RWPE2 (cell line): ENCODE results near the gene ING2.

Experiments used
- ATAC-seq: fragments of 200-7000 bp; cut with Tn5 transposase; 3 replicates; pipeline ENCODE4 v1.9.1; 2021; ENCODE audit warnings: low read depth
- DNase-seq: peaks from one replicate; pipeline ENCODE4 v3.0.0-alpha.2; 2020; ENCODE audit warnings: low spot score
- H3K27ac ChIP-seq: fragments of 450-650 bp; 2 replicates; pipeline ENCODE4 v1.5.1; 2017; ENCODE audit warnings: mild to moderate bottlenecking; ENCODE audit not compliant: poor library complexity, severe bottlenecking
- H3K27me3 ChIP-seq: fragments of 250-450 bp; sonication (Bioruptor Pico); 2 replicates; pipeline ENCODE4 v1.5.1; 2021; ENCODE audit warnings: mild to moderate bottlenecking, moderate library complexity; ENCODE audit not compliant: insufficient read depth, poor library complexity, severe bottlenecking
- H3K36me3 ChIP-seq: fragments of 250-450 bp; sonication (Bioruptor Pico); 2 replicates; pipeline ENCODE4 v1.5.1; 2020; ENCODE audit warnings: low read depth, mild to moderate bottlenecking, moderate library complexity
- H3K4me1 ChIP-seq: fragments of 250-450 bp; sonication (Bioruptor Pico); 2 replicates; pipeline ENCODE4 v1.5.1; 2021; ENCODE audit warnings: mild to moderate bottlenecking, moderate library complexity; ENCODE audit not compliant: insufficient read depth, poor library complexity, severe bottlenecking
- H3K4me3 ChIP-seq: fragments of 250-450 bp; sonication (Bioruptor Pico); 2 replicates; pipeline ENCODE4 v1.5.1; 2021; ENCODE audit warnings: mild to moderate bottlenecking, moderate library complexity; ENCODE audit not compliant: severe bottlenecking
- H3K9me3 ChIP-seq: fragments of 250-450 bp; sonication (Bioruptor Pico); 2 replicates; pipeline ENCODE4 v1.5.1; 2021; ENCODE audit warnings: mild to moderate bottlenecking, moderate library complexity; ENCODE audit not compliant: severe bottlenecking
- TF ChIP-seq, protein P1 (sequence below): fragments of 450-650 bp; IDR thresholded peaks from one replicate; pipeline ENCODE4 v1.5.1; 2017; ENCODE audit warnings: mild to moderate bottlenecking, moderate library complexity; ENCODE audit not compliant: poor library complexity, severe bottlenecking

Gene ING2

DNA sequence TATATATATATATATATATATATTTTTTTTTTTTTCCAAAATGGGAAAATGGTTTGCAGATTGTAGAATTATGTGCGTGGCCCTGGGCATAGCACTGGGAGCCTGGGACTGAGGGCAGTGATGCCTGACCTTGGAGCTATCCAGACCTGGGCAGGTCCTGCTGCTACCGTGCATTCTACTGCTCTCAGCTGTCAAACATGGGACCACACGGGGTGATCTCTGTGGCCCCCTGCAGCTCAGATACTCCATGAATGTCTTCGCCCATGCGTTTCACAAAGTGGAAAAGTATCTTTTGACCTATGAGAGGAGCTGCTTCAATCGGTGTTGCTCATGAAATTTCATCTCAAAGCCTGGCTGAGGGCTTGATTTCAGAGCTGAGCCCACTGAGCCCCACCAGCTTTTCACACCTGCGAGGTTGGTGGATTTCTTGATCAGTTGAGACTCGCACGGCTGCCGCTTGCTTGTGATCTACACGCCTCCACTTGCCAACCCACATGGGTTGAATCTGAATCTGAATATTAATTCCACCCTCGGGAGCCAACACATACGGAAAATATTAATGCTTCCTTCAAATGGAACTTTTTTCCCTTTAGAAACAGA lies 35.7 kb downstream of the ING2 start:
- peaks cover 5% of the 10 kb centered on the region for H3K27me3 ChIP-seq
- no peak overlapping the region for H3K4me3 ChIP-seq
- no peaks in the 10 kb centered on the region for H3K4me1 ChIP-seq
- TF ChIP-seq, protein P1, sequence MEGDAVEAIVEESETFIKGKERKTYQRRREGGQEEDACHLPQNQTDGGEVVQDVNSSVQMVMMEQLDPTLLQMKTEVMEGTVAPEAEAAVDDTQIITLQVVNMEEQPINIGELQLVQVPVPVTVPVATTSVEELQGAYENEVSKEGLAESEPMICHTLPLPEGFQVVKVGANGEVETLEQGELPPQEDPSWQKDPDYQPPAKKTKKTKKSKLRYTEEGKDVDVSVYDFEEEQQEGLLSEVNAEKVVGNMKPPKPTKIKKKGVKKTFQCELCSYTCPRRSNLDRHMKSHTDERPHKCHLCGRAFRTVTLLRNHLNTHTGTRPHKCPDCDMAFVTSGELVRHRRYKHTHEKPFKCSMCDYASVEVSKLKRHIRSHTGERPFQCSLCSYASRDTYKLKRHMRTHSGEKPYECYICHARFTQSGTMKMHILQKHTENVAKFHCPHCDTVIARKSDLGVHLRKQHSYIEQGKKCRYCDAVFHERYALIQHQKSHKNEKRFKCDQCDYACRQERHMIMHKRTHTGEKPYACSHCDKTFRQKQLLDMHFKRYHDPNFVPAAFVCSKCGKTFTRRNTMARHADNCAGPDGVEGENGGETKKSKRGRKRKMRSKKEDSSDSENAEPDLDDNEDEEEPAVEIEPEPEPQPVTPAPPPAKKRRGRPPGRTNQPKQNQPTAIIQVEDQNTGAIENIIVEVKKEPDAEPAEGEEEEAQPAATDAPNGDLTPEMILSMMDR = no peak
- H3K36me3 ChIP-seq = no peaks in the 10 kb centered on the region
- DNase-seq (no peak), ATAC-seq (no peak)
- no peaks in the 10 kb centered on the region for H3K9me3 ChIP-seq
- no peak overlapping the region for H3K27ac ChIP-seq

DNA sequence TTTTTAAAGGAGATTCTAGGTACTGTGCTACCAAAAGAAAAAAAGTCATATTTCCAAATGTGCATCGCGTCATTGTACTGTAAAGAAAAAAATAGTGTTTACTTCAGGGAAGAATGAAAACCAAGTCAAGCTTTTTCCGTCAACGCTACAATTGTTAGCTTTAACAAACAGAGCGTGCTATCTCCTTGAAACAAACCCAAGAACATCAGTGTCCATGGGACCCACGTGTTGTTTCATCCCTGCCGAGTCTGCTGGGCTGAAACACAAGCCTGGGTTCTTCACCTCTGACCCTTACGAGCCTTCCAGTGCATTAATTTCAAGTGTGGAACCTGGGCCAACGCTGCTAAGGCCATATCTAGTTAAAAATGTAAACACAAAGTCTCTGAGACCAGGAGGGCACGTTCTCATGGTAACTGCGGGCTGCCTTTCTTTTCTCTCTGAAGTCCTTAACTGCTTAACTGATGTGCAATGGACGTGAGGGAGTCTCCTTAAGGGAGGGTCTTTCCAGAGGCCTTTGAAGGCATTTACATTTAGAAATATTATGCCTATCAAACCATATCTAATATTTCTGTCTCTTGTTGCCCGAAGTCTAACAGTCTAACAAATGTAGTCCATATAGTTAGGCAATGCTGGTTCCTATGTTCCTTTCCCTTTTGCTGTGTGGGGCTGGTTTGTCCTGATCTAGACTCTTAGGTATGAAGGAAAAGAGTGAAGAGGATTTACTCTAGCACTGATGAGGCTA lies 36.3 kb downstream of the ING2 start:
- H3K27me3 ChIP-seq = no peaks in the 10 kb centered on the region
- TF ChIP-seq, protein P1 = no peak
- H3K27ac ChIP-seq = no peak overlapping the region
- no peak for DNase-seq
- no peaks in the 10 kb centered on the region for H3K4me1 ChIP-seq
- H3K9me3 ChIP-seq = no peaks in the 10 kb centered on the region
- H3K36me3 ChIP-seq = no peaks in the 10 kb centered on the region
- no peak overlapping the region for H3K4me3 ChIP-seq
- ATAC-seq = no peak

DNA sequence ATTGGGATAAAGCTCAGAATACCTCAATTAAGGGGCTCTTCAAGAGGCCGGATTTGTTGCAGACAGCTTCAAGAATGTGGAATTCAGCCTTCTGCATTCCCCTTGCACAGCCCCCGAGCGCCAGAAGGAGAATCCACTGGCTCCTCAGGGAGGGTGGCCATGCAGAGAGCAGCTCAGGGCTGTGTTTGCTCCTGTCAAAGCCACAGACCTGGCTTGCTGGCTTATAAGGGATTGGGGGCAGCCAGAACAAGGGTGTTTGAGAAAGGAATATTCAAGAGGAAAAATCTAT lies 36.8 kb downstream of the ING2 start:
- DNase-seq = no peak
- Histone ChIP-seq H3K9me3 (no peaks in the 10 kb centered on the region), H3K27me3 (no peaks in the 10 kb centered on the region), H3K4me1 (no peaks in the 10 kb centered on the region), H3K36me3 (no peaks in the 10 kb centered on the region), H3K27ac (no peak overlapping the region), H3K4me3 (no peak overlapping the region)
- TF ChIP-seq, protein P1 = no peak
- no peak for ATAC-seq

DNA sequence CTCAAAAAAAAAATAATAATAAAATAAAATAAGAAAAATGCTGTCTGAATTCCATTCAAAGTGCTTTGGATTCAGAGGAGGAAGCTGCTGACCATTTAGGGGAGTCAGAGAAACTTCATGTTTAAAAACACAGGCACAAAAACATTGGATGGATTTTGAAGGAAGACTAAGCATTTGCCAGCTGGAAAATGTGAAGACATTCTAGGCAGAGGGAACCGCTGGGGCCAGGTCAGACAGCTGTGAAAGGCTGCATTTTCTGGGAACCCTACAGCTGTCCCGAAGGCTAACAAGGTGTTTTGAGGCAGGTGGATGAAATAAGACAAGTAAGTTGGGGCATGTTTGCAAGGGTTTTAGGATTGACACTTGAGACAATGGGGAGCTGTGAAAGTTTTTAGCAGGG lies 38.6 kb downstream of the ING2 start:
- no peaks in the 10 kb centered on the region for H3K4me1 ChIP-seq
- TF ChIP-seq, protein P1 = no peak

DNA sequence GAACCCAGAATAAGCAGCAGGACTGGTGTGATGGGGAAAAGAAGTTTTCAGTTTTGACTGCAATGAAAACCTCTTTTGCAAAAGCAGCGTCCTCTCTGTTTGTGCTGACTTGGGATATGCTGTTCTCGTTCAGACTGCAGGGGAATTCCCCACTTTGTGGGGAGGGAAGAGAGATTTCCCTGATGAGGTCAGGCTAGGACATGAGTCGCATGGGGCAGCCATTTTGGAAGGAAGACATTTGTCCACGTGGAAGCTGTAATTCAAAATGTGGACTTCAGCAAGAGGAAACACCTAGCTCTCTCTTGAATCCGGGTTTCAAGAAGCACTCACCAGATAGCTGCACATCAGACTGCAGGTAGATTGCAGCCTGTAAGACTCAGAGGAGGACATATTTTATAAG lies 39.3 kb downstream of the ING2 start:
- H3K4me3 ChIP-seq = no peak overlapping the region
- DNase-seq (no peak), ATAC-seq (no peak)
- H3K9me3 ChIP-seq = no peaks in the 10 kb centered on the region
- no peaks in the 10 kb centered on the region for H3K36me3 ChIP-seq
- no peak overlapping the region for H3K27ac ChIP-seq
- H3K4me1 ChIP-seq = no peaks in the 10 kb centered on the region
- H3K27me3 ChIP-seq = no peaks in the 10 kb centered on the region
- TF ChIP-seq, protein P1 = no peak

More for the DNA sequence above, 38.6 kb downstream of the ING2 start:
- no peak for ATAC-seq
- Histone ChIP-seq H3K36me3 (no peaks in the 10 kb centered on the region), H3K9me3 (no peaks in the 10 kb centered on the region), H3K4me3 (no peak overlapping the region), H3K27ac (no peak overlapping the region), H3K27me3 (no peaks in the 10 kb centered on the region)
- no peak for DNase-seq
